ENCODE data around the gene NMT1.

- TF ChIP-seq REST (IDR thresholded peaks at IDR 0.05; ENCODE audit: low read depth) = no peak
- no peak for TF ChIP-seq MAX (IDR thresholded peaks at IDR 0.05)
- no peak for TF ChIP-seq TAF1 (IDR thresholded peaks at IDR 0.05; ENCODE audit: low read depth)
- no peak for TF ChIP-seq NFIC (IDR thresholded peaks at IDR 0.05)
- TF ChIP-seq CEBPB (IDR thresholded peaks at IDR 0.05) = no peak
- TF ChIP-seq YY1 (IDR thresholded peaks at IDR 0.05; ENCODE audit: low read depth) = no peak
- no peak for TF ChIP-seq FOXM1 (IDR thresholded peaks at IDR 0.05; ENCODE audit: borderline replicate concordance, low read depth)
- no peak for TF ChIP-seq RAD21 (IDR thresholded peaks at IDR 0.05; ENCODE audit: low read depth)
- TF ChIP-seq ZBTB7A (IDR thresholded peaks at IDR 0.05; ENCODE audit: low read depth) = no peak
- no peak for TF ChIP-seq EP300 (IDR thresholded peaks at IDR 0.05; ENCODE audit: borderline replicate concordance)
- TF ChIP-seq CREB1 (IDR thresholded peaks at IDR 0.05; ENCODE audit: low read depth) = no peak
- TF ChIP-seq TCF12 (IDR thresholded peaks at IDR 0.05; ENCODE audit: low read depth) = no peak
- no peak for TF ChIP-seq EGR1 (IDR thresholded peaks at IDR 0.05)
These were observed 75.9 kb downstream of the NMT1 start for GRCh38 chr17:45136846-45137560.
